HG02610 (cell line): ENCODE measurements around the gene THPO.

Experiments used
- ATAC-seq: cut with Tn5 transposase; IDR thresholded peaks from one replicate; pipeline ENCODE4 v1.9.1; 2021; ENCODE audit warnings: mild to moderate bottlenecking, moderate library complexity; ENCODE audit not compliant: unreplicated experiment

THPO gene

DNA sequence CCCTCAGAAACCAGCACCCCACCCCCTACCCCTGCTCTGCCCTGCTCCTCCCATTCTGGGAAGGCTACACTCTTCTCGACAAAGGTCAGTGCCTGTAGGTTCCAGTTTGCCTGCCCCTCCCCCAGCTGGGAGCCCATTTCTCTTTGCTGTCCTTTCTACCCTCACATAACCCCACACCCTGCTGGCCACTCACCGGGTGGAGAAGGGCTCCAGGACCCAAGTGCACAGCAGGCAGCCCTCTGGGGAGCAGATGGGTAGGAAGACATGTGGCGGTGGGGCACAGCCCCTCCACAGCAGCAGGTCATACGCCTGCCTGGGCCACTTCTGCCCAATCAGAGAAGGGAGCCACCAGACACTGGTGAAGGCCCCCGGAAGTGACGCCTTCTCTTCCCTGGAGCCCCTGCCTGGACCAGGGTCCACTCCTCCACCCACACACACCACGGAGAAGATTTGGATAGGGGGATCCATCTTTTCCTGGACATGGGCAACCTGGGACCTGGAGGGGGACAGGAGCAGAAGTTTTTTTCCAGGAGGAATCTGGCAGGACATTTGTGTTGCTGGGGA lies at the start of gene THPO:
Gene THPO (minus strand): TSS at position 326 of the 564 bp plus-strand sequence. CDS start 1,948 bp downstream, outside the sequence.
- no peak for ATAC-seq

DNA sequence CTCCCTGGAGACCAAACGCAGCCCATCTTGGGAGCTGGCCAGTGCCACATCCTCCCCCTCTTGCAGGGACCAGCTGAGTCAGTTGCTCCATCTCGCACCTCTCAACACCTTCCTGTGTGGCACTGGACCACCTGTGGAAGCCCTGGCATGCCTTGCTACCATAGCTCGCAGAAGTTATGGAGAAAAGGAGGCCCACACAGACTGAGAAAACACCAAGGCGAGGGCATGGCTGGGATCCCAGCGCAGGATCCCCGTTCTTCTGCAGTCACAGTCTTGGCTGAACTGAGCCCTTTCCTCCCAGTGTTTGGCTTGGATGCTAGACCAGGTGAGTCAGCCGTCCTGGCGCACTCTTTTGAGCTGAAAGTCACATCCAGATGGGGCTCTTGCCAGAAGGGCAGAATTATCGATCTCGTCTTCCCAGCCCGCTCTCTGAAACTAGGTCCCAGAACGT lies 48.7 kb upstream of the THPO start:
- ATAC-seq = no peak

DNA sequence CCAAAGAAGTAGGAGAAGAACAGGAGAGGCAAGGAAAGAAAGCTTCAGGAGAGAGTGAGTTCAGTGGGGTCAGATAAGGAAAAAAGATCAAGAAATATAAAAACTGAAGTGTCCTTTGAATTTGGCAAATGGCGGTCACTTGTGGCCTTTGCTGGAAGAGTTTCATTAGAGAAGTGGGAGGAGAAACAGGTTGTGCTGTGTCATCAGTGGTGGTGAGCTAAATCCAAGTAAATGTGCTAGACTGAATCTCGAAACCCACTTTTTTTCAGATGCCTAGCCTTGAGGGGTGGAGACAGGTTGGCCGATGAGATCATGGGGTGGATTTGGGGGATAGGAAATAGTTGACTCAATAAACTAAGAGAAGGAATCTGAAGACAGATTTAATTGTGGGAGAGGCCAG lies 45.6 kb upstream of the THPO start:
- ATAC-seq = no peak

DNA sequence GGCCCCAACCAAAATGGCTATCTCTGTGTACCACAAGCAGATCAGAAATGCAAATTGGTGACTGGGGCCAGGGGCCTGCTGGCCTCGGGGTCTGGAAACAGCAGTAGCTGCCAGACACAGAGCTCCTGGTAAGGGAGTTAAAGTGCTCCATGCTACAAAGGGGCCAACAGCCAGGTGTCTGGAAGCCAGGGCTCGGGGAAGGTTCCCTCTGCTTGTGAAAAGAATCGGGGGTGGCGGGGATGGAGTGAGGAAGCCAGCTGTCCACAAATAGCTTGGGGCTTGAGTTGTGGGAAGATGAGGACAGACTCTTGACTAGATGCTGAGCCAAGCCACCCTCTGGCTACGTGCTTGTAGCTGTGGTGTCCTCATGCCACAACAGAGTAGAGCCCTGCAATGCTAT lies 41.2 kb upstream of the THPO start:
- ATAC-seq = no peak

DNA sequence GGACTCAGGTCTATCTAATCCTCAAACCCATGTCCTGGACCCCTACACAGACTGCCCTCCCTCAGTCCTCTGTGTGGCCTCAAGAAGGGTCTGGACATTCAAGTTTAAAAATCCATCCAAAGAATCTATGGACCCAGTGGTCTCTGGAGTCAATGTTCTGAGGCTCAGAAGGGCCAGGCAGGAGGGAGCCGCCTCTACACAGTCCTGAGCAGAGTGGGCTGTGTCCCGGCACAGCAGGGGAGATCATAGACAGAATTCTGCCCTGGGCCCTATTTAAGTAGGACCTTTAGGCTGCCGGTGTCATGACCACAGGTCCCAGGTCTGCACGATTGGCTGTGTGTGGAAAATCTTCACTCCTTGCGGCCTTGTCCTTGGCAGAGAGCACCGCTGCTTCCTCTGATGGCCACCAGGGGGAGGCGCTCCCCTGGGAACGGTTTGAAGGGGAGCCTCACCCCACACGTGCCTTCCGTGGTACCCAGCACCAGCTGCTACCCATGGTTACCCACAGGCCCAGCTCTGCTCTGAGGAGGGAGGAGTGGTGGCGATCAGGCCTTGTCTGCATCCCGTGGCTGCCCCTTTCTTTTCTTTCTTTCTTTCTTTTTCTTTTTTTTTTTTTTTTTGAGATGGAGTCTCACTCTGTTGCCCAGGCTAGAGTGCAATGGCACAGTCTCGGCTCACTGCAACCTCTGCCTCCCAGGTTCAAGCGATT lies 39.8 kb upstream of the THPO start:
- no peak for ATAC-seq

GRCh38 chr3:184415203-184415490 lies 37.1 kb upstream of the THPO start:
- no peak for ATAC-seq

GRCh38 chr3:184414418-184415202 lies 36.6 kb upstream of the THPO start:
- ATAC-seq = no peak

DNA sequence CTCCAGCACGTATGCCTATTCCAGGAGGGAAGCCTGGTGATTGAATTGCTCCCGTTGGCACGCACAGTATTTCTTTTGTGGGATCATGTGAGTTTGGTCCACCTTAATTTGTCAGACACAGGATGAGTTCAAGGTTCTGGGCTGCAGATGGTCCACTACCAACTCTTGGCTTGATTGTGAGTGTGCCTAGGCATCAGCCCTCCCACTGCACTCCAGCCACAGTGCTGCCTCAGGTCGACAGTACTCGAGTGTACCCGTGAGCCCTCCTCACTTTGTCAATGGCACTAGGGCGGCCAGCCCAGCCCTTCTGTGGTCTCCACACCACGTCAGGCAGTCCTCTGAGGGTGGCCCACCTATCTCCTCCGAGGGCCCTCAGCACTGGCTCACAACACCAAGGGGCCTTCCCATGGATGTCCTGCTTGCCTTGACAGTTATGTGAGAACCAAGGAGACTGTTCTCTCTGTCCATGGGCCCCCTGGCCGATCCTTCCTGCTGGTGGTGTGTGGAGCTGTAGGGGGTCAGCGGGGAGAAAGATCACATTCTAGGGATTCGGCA lies 32.0 kb upstream of the THPO start:
- no peak for ATAC-seq

- ATAC-seq = no peak
Observed at GRCh38 chr3:184409331-184409926, 31.4 kb upstream of the THPO start.

DNA sequence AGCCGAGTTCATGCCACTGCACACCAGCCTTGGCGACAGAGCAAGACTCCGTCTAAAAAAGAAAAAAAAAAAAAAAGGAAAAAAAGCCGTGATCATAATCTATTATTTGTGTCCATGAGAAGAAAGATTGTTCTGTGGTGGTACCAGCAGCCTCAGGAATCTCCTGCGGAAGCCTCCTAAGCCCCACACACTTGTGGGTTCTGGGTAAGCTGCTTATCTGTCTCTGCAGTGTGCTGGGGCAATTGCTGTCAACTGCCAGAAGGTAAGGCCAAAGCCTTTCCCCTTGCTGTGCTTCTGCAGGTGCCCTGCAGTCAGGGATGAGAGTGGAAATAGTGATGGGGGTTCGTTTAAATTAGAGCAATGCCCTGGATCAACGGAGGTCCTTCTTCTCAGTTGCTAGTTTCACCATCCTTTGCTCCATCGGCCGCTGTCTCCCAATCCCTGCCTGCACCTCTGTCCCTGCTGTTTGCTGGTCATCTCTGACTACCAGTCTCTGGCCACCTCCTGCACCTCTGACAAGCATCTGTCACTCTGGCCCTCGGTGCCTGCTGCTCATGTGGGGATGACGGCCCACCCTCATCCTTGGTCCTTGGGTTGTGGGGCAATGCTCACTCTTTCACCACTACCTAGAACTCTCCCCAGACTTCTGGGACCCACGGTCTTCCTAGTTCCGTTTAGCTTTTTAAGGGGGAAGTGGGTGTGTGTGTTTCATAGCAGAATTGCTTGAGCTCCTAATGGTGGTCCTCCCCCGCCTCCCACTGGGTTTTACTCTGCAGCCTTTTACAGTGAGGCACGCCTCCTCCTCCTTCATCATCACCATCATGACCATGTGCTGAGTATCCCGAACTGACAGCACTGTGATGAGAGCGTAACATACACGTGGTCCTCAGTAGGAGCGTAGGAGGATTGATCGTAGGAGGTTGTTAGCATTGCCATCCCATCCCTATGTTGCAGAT lies 27.3 kb upstream of the THPO start:
- no peak for ATAC-seq

DNA sequence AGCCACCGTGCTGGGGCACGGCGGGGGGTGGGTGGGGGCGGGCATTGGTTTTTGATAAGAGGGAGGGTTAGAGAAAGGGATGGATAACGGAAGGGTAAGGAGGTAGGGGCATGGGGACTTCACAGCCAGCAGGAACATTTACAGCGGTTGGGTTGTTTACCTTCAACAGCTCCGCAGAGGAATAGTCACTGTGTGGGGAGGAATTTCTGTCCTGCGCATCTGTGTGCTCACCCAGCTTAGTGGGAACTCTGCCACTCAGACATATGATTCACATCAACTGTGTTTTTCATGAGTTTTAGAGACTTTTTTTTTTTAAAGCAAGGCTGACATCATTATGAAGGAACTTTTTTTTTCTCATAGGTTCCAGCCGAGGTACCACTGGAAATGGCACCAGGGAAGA lies 21.4 kb upstream of the THPO start:
- ATAC-seq = no peak

GRCh38 chr3:184395320-184395660 lies 17.3 kb upstream of the THPO start:
- ATAC-seq = no peak

- no peak for ATAC-seq
Observed at GRCh38 chr3:184391266-184391665, 13.3 kb upstream of the THPO start.

- no peak for ATAC-seq
Observed at GRCh38 chr3:184389935-184390528, 12.0 kb upstream of the THPO start.

DNA sequence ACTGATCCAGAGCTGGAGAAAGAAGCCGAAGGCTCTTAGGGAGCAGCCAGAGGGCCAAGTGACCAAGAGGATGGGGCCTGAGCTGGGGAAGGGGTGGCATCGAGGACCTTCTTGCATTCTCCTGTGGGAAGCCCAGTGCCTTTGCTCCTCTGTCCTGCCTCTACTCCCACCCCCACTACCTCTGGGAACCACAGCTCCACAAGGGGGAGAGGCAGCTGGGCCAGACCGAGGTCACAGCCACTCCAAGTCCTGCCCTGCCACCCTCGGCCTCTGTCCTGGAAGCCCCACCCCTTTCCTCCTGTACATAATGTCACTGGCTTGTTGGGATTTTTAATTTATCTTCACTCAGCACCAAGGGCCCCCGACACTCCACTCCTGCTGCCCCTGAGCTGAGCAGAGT lies 11.4 kb upstream of the THPO start:
- ATAC-seq = no peak

DNA sequence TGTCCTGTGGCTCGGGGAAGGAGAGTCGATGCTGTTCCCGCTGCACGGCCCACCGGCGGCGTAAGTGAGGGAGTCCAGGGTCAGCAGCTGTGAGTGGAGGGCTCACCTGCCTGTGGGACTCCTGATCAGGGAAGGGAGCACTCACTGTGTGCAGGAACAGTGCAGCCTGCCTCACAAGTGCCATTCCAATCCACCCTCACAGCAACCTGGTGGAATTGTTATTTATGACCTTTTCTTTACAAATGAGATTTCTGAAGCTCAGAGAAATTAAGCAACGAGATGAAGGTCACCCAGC lies 10.9 kb upstream of the THPO start:
- no peak for ATAC-seq

DNA sequence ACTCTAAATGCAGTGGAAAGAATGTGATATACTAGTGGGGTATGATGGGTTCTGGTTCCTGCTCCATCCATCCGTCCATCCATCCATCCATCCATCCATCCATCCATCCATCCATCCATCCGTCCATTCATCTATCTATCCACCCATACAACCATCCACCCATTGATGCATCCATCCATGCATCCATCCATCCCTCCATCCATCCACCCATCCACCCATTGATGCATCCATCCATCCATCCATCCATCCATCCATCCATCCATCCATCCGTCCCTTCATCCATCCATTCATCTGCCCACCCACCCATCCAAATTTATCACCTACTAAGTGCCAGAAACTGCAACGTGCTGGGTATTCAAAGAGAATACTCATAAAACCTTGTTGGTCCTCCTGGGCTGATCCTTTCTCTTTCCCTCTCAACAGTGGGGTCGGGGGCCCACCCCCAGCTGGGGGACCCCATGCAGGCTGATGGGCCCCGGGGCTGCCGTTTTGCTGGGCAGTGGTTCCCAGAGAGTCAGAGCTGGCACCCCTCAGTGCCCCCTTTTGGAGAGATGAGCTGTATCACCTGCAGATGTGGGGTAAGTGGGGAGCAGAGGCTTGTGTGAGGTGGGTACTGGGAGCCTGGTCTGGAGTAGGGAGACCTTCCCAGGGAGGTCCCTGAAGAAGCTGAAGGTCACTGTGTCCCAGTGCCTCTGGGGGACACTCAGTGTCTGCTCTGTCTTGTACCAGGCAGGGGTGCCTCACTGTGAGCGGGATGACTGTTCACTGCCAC lies 10.3 kb upstream of the THPO start:
- ATAC-seq = no peak

- ATAC-seq = no peak
Observed at GRCh38 chr3:184387174-184387714, 9.2 kb upstream of the THPO start.

DNA sequence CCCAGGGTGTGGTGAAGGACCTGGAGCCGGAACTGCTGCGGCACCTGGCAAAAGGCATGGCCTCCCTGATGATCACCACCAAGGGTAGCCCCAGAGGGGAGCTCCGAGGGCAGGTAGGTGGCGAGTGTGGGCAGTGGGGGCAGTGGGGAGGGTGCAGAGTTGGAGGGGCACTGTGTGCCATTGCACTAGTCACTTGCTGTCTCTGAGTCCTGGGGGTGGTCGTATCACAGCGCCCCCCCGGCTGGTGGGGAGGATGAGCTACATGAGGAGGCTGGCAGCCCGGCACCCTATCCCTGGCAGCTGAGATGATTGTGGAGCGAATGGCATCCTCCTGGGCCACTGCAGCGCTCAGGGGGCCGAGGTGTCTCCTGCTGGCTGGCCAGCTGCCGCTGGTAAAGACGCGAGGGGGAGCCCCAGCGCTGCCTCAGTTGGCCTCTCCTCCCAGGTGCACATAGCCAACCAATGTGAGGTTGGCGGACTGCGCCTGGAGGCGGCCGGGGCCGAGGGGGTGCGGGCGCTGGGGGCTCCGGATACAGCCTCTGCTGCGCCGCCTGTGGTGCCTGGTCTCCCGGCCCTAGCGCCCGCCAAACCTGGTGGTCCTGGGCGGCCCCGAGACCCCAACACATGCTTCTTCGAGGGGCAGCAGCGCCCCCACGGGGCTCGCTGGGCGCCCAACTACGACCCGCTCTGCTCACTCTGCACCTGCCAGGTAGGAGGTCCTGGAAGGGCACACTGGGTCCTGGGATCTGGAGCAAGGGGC lies 8.2 kb upstream of the THPO start:
- no peak for ATAC-seq
